IPS-11a (cell line): ENCODE measurements around the gene RNF157.
"Not testable (repeated sequence)": the region's sequence is repeated elsewhere in the genome, so short reads cannot be mapped to it uniquely, and the experiment has no call there.

ENCODE experiments used
- H3K4me3 ChIP-seq: one replicate; pipeline ENCODE4 v1.5.1; 2013; ENCODE audit warnings: low read depth, low read length, control low read depth

Gene RNF157

DNA sequence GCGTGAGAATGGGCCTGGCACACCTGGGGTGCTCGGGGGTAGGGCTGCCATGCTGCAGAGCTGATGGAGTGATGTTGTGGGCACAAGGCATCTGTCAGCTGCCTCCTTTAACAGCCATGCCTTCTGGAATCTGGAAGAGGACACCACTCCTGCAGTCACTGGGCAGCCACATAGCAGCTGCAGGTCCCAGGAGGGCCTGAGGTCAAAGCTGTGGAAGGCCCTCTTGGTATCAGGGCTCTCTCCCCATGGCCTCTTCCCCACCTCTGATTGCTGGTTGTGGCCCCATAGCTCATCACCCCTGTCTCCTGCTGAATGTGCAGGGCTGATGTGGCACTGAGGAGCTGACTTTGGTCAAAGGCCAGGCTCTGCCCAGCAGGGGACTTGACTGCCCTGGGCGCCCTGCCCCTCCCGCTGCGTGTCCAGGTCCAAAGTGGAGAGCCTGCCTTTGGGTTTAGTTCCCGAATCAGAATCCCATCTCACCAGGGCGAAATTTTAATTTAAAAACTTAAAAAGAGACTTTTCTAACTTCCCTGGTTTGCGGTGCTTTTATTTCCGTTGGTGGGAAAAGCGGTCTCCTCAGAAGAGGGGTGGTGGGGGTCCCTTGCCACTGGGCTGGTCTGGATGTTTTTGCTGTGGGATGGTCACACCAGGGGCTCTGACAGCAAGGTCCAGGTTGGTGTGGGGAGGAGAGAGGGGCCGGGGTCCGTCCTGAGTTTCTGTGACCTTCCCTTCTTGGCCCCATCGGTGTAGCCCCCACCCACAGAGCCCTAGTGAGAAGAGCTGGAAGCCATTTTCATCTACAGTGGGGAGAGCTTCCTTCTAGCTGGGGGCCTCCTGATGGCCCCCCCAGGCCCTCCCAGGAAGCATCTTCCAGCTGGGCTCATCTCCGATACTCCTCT is 30.7 kb upstream of the RNF157 start:
- H3K4me3 ChIP-seq, result no peak overlapping the region

DNA sequence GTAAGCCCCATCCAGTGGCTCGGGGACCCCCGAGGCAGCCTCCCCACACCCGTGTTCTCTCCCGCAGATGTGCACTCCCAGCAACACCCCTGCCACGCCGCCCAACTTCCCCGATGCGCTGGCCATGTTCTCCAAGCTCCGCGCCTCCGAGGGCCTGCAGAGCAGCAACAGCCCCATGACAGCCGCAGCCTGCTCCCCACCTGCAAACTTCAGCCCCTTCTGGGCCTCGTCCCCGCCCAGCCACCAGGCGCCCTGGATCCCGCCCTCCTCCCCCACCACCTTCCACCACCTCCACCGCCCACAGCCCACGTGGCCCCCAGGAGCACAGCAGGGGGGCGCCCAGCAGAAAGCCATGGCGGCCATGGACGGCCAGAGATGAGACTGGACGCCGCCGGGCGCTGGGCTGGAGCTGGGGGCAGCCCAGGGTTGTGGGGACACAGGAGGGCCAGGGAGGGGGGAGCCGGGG is 29.9 kb upstream of the RNF157 start:
- H3K4me3 ChIP-seq, result no peak overlapping the region

DNA sequence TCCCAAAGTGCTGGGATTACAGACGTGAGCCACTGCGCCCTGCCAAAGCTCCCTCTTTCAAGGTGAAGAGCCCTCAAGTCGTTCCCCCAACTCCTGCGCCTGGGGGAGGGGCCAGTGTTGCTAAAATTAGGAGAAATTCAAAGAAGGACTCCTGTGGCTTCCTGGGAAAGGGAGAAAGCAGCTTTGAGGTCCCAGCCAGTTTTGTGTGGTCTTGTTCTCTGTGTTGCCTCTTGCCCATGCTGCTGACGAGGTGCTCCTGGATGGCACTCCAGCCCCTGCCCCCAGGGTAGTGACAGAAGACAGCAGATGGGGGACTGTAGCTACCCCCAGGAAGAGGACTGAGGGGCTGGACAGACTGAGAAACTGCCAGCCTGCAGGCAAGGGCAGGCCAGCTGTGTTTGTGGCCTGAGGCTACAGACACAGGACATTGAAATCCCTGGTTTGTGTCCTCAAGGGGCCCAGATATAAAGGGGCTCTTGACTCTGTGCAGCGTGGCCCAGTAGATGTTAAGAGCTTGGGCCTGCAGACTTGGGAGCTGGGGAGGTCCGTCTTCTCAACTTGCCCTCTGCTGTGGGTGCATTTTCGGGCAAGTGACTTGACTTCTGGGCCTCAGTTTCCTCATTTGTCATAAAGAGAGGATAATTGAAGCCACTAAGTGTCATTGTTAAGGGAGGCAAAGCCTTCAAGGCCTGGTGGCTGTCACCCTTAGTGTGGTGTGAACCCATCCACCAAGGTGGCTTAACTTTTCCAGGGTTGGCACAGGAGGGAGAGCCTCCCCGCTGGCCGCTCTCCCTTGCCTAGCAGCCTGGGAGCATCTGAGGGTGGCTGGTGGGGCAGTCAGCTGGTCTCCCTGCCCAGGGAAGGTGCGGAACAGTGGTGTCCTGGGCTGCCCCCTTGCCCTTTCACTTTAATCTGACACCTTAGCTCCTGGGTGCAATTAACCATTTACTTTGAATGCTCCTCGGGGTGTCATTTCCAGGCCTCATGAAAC is 29.0 kb upstream of the RNF157 start:
- H3K4me3 ChIP-seq, result no peak overlapping the region

DNA sequence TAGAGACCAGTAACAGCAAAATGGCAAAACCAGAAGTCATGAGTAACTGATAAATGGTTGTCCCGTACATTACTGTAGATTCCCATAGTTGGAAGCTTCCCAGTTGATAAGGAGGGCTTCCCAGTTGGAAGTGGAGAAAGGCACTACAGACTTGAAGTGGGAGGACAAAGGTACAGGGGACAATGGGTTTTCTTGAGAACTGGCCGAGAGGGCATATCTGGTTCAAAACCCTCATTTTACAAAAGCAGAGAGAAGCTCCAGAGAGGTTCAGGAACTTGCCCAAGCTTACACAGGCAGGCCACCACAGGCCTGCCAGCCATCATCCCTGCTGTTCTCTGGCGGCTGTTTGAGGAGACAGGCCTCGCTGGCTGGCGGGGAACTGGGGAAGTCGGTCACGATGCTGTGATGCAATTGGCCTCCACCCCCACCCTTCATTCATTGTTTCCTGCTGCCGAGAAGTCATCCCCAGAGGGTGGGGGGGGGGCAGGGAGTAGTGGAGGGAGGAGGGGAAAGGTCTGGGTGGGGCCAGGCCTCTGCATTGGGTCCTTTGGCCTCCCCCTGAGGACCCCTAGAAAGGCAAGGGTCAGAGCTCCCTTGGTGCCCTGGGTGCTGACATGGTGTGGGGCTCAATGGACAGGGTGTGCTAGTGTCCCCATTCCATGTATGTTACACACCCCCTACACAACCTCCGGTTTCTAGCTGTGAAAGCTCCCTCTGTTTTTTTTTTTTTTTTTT is 27.9 kb upstream of the RNF157 start:
- H3K4me3 ChIP-seq, result no peak overlapping the region

GRCh38 chr17:76267581-76268001 is 27.3 kb upstream of the RNF157 start:
- not testable (repeated sequence) for H3K4me3 ChIP-seq

- H3K4me3 ChIP-seq, result no peak overlapping the region
Measured at GRCh38 chr17:76267051-76267576, 26.8 kb upstream of the RNF157 start.

DNA sequence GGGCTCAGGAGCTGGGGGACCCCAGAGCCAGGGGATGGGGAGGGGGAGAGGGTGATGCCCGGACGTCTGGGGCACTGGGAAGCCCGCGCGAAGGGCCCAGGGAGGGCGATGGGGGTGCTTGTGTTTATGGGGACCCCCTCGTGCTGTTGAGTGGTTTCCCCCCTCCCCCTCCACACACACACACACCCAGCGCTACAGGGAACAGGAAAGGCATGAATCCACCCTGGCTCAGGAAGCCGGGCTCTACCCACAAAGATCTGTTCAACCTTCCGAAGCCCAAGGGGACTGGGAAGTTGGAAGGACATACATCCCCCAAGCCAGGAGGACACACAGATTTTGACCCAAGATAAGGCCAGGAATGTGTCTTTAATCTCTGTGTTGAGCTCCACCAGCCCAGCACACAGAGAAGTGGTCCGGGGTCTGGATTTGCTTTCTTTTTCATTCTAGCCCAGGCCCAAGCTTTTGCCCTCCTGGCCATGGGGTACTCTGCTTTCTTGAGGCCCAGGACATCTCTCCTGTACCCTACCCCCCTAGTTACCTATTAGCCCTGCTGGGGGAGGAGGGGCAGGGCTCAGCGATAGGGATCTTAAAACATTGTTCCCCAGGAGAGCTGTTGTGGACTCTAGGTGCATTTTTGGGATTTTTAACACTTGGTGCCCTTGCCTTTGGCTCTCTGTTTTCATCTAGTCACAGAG is 26.1 kb upstream of the RNF157 start:
- peak overlapping the region; percentile 67 for H3K4me3 ChIP-seq

DNA sequence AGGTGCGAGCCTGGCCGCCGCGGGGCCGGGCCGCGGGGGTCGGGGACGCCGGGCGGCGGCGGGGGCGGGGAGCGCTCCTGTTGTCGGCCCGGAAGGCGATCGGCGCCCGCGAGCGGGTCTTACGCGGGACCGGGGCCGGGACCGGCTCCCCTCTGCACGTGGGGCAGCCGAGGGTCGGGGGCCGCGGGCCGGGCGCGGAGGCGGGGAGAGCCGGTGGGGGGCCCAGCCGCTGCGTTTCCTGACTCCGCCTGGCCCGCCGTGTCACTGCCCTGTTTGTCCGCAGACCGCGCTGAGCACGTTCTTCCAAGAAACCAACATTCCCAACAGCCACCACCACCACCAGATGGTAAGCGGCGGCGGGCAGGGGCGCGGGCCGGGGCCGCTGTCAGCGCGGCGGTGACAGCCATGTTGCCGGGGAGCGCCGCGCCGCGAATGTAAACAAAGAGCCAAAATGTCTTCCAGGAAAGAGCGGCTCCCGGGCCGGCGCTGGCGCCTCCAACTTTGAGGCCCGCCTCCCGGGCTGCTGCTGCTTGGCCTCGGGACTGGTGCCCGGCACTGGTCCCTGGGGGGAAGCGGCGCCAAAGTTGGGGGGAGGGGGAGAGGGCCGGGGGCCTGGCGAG is 25.4 kb upstream of the RNF157 start:
- H3K4me3 ChIP-seq, result peak overlapping the region; percentile 67

DNA sequence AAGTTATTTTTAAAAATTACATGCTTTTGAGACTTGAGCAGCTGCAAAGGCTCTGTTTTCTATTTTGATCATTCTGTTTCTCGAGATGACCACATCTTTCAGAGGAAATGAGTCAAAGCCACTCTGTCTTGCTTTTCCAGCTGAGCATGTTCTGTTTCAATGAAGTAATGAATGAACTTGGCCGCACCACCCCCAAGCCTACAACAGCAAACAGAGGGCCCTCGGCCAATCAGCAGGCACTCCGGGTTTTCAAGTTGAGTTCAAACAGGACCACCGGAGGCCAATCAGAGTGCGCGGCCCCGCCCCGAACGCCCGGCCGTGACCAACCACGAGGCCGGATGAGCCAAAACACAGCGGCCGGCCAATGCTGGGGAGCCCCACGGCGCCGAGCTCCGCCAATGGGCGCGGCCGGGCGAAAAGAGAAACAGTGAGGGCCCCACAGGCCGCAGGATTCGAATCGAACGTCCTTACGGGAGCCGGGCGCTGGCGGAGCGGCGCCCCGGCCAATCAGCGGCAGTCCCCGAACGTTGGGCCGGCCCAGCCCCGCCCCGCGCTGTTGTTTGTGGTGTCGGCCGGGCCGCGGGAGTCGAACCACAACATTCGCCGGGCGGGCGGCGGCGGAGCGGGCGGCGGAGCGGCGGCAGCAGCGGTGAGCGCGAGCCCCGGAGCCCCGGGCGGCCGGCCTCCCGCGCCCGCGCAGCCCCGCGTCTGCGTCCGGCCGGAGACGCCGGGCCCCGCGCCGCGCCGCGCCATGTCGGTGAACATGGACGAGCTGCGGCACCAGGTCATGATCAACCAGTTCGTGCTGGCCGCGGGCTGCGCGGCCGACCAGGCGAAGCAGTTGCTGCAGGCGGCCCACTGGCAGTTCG is 24.7 kb upstream of the RNF157 start, which contains the start of gene UBALD2:
Gene UBALD2, plus strand, starts transcription at position 594 of the 869 bp plus-strand sequence. Its CDS starts 158 bp downstream, at position 752.
- H3K4me3 ChIP-seq, result peak within 1 kb of the TSS; percentile 67

GRCh38 chr17:76264425-76264754 is 24.1 kb upstream of the RNF157 start:
- no peak overlapping the region for H3K4me3 ChIP-seq

DNA sequence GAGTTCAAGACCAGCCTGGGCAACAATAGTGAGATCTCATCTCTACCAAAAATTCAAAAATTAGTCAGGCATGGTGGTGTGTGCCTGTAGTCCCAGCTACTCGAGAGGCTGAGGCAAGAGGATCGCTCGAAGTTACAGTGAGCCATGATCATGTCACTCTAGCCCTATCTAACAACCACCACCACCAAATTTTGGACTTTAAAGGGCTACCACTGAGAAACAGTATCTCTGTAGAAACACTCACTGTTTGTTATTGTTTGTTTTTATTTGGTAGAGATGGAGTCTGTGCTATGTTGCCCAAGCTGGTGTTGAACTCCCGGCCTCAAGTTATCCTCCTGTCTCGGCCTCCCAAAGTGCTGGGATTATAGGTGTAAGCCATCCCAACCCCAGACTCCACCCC is 23.6 kb upstream of the RNF157 start:
- H3K4me3 ChIP-seq, result no peak overlapping the region

DNA sequence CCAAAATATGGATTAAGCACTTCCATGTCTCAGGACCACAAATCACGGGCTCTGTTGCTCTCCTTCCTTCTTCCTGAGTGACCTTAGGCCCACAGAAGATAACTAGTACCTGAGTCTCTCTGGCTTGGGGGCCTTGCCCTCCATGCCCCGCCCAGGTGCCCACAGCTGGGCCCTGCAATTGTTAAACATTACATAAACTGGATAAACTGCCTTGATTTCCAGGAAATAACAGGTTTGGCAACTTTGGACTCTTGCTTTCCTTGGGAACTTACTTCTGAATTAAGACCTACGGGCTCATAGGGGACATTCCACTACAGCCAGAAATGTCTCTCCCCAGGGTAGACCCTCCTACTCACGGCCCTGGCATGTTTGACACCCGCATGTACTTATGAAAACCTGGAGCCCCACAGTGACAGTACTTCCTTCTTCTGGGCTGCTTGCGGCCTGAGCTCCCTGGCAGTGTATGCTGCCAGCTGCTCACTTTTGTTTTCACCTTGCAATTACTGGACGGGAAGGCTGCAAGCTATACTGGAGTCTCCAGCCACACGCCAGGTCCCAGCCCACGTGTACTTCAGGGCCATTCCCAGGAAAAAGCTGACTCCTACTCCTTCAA is 22.5 kb upstream of the RNF157 start:
- no peak overlapping the region for H3K4me3 ChIP-seq

DNA sequence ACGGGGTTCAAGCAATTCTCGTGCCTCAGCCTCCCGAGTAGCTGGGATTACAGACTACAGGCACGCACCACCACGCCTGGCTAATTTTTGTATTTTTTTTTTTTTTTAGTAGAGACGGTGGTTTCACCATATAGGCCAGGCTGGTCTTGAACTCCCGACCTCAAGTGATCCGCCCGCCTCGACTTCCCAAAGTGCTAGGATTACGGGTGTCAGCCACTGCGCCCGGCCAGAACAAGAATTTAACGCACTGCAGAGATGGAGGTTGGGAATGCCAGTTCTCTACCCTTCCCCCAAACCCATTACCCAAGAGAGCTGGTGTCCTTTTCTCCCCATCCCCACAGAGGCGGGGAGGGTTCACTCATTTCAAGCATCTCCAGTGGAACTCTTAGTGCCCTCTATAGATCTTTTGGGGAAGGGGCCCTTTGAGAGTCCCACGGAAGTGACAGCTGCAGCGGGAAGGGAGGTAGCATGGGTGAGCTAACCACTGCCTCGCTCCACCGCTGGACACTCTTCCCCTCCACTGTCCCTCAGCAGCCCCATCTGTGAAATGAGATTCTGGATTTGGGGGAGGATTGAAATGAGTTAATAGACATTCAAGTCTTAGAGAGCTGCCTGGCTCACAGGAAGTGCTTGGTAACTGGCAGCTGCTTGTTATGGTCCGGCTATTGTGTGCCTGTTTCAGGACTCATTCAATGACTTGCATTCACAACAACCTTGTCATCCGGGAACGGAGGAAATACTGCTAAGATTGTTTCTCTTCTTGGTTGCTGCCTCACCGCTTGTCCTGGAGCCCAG is 21.3 kb upstream of the RNF157 start:
- no peak overlapping the region for H3K4me3 ChIP-seq

DNA sequence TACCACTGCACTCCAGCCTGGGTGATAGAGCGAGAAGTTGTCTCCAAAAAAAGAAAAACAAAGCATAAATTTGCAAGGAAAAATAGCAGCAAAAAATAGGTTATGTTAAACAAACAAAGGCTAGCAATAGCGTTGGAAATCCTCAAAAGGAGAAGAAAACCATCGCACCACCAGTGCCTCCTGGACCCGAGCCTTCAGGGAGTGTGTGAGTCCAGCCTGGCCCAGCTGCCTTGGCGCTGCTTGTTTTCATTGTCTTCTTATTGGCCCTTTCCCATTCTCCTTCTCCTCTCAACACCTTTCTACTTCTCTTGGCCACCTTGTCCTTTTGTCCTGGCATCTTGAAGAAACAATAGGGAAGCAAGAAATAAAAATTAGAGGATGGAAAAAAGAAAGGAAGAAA is 20.4 kb upstream of the RNF157 start:
- no peak overlapping the region for H3K4me3 ChIP-seq

GRCh38 chr17:76260220-76260619 is 19.9 kb upstream of the RNF157 start:
- no peak overlapping the region for H3K4me3 ChIP-seq

- H3K4me3 ChIP-seq, result not testable (repeated sequence)
Measured at GRCh38 chr17:76256430-76257050, 16.2 kb upstream of the RNF157 start.
